ENCODE measurements around the gene MPZ.

Gene MPZ

DNA sequence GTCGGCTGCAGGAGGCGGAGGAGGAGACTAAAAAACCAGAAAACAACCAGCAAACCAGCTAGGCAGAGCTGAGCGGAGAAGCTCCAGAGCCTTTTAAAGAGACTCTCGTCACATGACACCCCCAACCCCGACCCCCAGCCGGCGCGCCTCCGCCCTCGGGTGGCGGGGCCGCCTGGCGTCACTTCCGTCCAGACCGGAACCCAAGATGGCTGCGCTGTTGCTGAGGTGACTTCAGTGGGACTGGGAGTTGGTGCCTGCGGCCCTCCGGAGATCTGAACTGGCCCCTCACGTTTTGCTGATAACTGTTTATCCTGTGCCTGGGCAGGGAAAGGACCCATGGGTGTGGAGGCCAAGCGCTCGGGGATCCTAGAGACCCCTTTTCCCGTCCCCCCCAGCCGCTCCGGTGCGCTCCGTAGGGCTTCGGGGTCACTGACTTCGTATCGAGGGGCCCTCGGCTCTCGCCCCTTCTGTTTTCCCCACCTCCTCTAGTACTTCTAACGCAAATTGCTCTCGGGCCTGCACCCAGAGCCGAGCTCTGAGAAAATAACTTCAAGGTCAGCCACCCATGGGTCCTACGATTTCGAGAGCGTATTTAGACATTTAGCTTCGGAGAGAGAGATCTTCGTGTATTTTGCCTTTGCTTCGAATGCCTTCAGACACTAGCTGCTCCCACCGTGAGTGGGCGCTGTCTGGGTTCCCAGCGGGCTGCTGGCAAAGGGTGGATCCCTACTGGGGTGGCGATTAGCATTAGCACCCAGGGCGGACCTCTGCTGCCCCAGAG lies 4.6 kb upstream of the MPZ start, which contains the start of gene SDHC:
SDHC (plus strand) TSS at position 181 of the 781 bp plus-strand sequence; CDS start at position 206, 25 bp downstream.
- TF ChIP-seq, protein P1, sequence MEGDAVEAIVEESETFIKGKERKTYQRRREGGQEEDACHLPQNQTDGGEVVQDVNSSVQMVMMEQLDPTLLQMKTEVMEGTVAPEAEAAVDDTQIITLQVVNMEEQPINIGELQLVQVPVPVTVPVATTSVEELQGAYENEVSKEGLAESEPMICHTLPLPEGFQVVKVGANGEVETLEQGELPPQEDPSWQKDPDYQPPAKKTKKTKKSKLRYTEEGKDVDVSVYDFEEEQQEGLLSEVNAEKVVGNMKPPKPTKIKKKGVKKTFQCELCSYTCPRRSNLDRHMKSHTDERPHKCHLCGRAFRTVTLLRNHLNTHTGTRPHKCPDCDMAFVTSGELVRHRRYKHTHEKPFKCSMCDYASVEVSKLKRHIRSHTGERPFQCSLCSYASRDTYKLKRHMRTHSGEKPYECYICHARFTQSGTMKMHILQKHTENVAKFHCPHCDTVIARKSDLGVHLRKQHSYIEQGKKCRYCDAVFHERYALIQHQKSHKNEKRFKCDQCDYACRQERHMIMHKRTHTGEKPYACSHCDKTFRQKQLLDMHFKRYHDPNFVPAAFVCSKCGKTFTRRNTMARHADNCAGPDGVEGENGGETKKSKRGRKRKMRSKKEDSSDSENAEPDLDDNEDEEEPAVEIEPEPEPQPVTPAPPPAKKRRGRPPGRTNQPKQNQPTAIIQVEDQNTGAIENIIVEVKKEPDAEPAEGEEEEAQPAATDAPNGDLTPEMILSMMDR (IDR thresholded peaks at IDR 0.05; ENCODE audit: insufficient read depth, low read length, poor library complexity, severe bottlenecking) = peak; percentile 40
- peak; percentile 91 for DNase-seq (ENCODE audit: extremely low read depth, insufficient read length)
- Histone ChIP-seq H3K27me3 (replicated peaks; ENCODE audit: control insufficient read depth, insufficient read depth, low read length) (no peaks in the 10 kb centered on the region), H3K4me3 (replicated peaks; ENCODE audit: low read depth, low read length) (peak within 1 kb of the TSS; percentile 98), H3K36me3 (ENCODE audit: control insufficient read depth, insufficient read depth, low read length) (no peaks in the 10 kb centered on the region)

DNA sequence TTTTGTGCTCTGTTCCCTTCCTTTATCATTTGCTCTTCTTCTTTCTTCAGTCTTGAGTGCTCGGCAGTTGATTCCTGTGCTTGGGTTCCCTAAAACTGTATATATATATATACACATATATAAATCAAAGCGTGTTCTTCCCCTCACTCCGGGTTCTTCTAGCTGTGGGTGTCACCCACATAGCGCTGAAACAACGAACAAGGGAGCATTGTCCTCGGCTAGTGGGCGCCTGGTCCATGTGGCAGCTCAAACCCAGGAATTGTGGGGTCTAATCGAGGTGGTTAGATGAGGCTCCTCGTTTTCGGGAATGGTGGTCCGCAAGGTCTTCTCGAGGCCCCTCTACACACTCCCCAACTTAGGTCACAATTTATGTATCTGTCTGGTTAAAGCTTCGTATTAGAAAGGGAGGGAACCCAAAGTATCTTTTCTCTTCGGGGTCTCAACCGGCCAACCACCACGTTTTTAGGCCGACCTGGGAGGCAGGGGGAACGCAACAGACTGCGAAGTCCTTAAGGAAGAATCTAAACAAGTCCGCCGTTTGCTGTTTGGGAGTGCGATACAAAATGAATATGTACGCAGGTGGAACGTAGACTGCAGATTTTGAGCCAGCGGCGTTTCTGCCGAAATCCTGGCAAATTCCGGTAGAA lies 3.9 kb upstream of the MPZ start:
- no peak for DNase-seq (ENCODE audit: extremely low read depth, insufficient read length)
- Histone ChIP-seq H3K36me3 (ENCODE audit: control insufficient read depth, insufficient read depth, low read length) (no peaks in the 10 kb centered on the region), H3K4me3 (replicated peaks; ENCODE audit: low read depth, low read length) (peak overlapping the region; percentile 98), H3K27me3 (replicated peaks; ENCODE audit: control insufficient read depth, insufficient read depth, low read length) (no peaks in the 10 kb centered on the region)
- TF ChIP-seq, protein P1 (IDR thresholded peaks at IDR 0.05; ENCODE audit: insufficient read depth, low read length, poor library complexity, severe bottlenecking) = no peak

DNA sequence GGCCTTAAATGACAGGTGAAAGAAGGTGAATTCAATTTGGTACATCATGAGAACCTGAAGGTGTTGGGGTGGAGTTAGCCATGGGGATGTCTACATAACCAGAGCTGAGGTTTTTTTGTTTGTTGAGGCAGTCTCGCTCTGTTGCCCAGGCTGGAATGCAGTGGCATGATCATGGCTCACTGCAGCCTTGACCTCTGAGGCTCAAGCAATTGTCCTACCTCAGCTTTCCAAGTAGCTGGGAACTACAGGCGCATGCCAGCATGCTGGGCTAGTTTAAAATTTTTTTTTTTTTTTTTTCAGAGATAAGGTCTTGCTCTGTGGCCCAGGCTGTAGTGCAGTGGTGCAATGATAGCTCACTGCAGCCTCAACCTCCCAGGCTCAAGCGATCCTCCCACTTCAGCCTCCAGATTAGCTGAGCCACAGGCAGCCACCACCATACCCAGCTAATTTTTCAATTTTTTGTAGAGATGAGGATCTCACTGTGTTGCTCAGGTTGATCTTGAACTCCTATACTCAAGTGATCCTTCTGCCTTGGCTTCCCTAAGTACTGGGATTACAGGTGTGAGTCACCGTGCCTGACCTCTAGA lies 1.9 kb upstream of the MPZ start:
- Histone ChIP-seq H3K4me3 (replicated peaks; ENCODE audit: low read depth, low read length) (no peak overlapping the region), H3K27me3 (replicated peaks; ENCODE audit: control insufficient read depth, insufficient read depth, low read length) (no peaks in the 10 kb centered on the region), H3K36me3 (ENCODE audit: control insufficient read depth, insufficient read depth, low read length) (no peaks in the 10 kb centered on the region)
- TF ChIP-seq, protein P1 (IDR thresholded peaks at IDR 0.05; ENCODE audit: insufficient read depth, low read length, poor library complexity, severe bottlenecking) = no peak
- no peak for DNase-seq (ENCODE audit: extremely low read depth, insufficient read length)

DNA sequence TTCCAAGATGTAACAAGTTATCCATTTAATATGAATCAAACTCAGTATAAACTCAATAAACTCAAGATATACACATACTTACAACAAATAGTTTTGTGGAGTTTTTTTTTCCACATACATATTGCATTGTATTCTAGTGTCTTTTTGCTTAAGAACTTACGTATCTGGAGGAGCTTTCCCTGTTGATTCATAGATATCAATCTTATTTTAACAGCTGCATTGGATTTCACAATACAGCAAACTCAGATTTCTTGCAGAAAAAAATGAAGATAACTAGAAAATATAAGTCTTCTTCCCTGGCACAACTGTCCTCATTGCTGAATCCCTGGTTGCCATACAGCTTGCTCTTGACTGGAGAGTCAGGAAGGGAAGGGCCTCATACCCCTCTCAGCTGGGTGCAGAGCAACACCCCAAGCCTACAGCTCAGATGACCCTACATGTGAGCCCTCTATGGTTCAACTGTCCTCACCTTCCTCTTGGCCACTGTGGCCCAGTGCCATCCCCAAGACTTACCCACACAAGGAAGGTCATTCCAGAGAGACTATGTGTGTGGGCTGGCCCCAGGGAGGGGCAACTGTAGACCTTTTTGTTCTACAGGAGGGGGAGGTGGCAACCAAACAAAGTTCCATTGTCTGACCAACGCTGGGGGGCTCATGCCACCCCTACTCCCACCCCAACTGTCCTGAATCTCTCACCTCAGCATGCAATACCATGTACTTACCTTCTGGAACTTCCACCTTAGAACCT lies 1.7 kb downstream of the MPZ start:
- TF ChIP-seq, protein P1 (IDR thresholded peaks at IDR 0.05; ENCODE audit: insufficient read depth, low read length, poor library complexity, severe bottlenecking) = no peak
- DNase-seq (ENCODE audit: extremely low read depth, insufficient read length) = no peak
- Histone ChIP-seq H3K4me3 (replicated peaks; ENCODE audit: low read depth, low read length) (no peak overlapping the region), H3K36me3 (ENCODE audit: control insufficient read depth, insufficient read depth, low read length) (no peaks in the 10 kb centered on the region), H3K27me3 (replicated peaks; ENCODE audit: control insufficient read depth, insufficient read depth, low read length) (no peaks in the 10 kb centered on the region)

DNA sequence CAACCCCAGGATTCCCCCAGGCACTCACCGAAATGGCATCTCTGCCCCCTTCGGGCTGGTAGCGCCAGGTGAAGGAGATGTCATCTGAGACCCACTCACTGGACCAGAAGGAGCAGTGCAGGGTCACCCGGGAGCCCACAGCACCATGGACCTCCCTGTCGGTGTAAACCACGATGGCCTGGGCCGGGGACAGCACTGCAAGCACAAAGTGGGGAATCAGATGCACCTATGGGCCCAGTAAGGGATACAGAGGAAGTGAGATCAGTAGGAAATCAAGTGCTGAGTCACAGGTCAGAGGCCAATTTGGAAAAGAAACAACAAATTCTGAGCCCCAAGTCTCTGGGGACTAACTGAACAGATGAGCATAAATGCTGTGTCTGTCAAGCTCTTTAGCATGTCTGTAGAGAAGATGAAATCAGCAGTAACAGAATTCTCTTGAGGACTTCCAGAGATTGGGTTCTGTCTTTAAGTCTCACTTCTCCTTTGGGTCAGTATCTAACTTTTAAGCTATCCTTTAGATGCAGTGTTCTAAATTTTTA lies 2.5 kb downstream of the MPZ start:
- Histone ChIP-seq H3K36me3 (ENCODE audit: control insufficient read depth, insufficient read depth, low read length) (no peaks in the 10 kb centered on the region), H3K27me3 (replicated peaks; ENCODE audit: control insufficient read depth, insufficient read depth, low read length) (no peaks in the 10 kb centered on the region), H3K4me3 (replicated peaks; ENCODE audit: low read depth, low read length) (no peak overlapping the region; the same call in 1 of the 2 replicates)
- peak; percentile 32 for DNase-seq (ENCODE audit: extremely low read depth, insufficient read length)
- TF ChIP-seq, protein P1 (IDR thresholded peaks at IDR 0.05; ENCODE audit: insufficient read depth, low read length, poor library complexity, severe bottlenecking) = no peak
